K562 (cell line): Measurements from ENCODE around the gene BMPR2. TPM values are rescaled to one million over a fixed set of nuclear protein-coding genes. Genes with fewer than 3 reads are reported as not detected.

Experiments used
- ATAC-seq: fragments of 200-7000 bp; cut with Tn5 transposase; 3 replicates; pipeline ENCODE4 v1.9.1; 2020; ENCODE audit warnings: moderate library complexity
- BruUV-seq: library from RNA; stranded (reverse); fragments of 400-500 nt; replicated peaks from 2 replicates; lab custom pipeline; 2021; lab: Mats Ljungman, UMichigan
- CTCF ChIA-PET: fragments of 300-600 bp; formaldehyde crosslinking; extraction: SDS; loops from one replicate; lab custom pipeline; 2021; ENCODE audit warnings: low intra/inter-chr PET ratio; lab: Yijun Ruan, JAX
- POLR2A ChIA-PET: fragments of 300-600, 350-650 bp; sonication (Branson Sonifier 250); formaldehyde crosslinking; extraction: SDS; loops from one replicate; lab custom pipeline; 2021; ENCODE audit warnings: antibody characterized with exemption, inconsistent platforms; lab: Yijun Ruan, JAX
- DNase-seq, 4 experiments: peaks; one replicate each; pipeline versions ENCODE4 v3.0.0 to v3.0.0-alpha.2; 2011 to 2018; ENCODE audit warnings: low spot score in 3 of 4, mixed read lengths in 3 of 4; ENCODE audit errors: extremely low read depth in 1 of 4
- FAIRE-seq: peaks from 2 replicates; lab custom pipeline; 2011; peaks lifted over from hg19 to GRCh38; lab: Jason Lieb, UNC
- H2AFZ ChIP-seq: 2 replicates; pipeline ENCODE4 v1.6.0; 2011; ENCODE audit warnings: low read depth, low read length, control low read depth, inconsistent platforms
- H3K27ac ChIP-seq: fragments of 200-600 bp; 3 replicates; pipeline ENCODE4 v1.8.0; 2011; ENCODE audit warnings: low read depth, mild to moderate bottlenecking, control low read depth, inconsistent platforms, low read length, moderate library complexity, mixed read lengths; ENCODE audit errors: extremely low read depth
- H3K27me3 ChIP-seq, 2 experiments: fragments of 300-600 bp in 1 of 2; 2 replicates in 1 of 2; 3 replicates in 1 of 2; pipeline versions ENCODE4 v1.6.0 to v1.8.0; 2011; ENCODE audit warnings: inconsistent platforms in 2 of 2, low read length in 2 of 2, mild to moderate bottlenecking in 1 of 2, mixed read lengths in 1 of 2, moderate library complexity in 1 of 2; ENCODE audit not compliant: control insufficient read depth in 2 of 2, insufficient read depth in 2 of 2
- H3K36me3 ChIP-seq: fragments of 300-600 bp; 3 replicates; pipeline ENCODE4 v1.8.0; 2011; ENCODE audit warnings: mild to moderate bottlenecking, low read length, inconsistent platforms; ENCODE audit not compliant: control insufficient read depth, insufficient read depth
- H3K4me1 ChIP-seq, 2 experiments: fragments of 200-600 bp in 1 of 2; replicated peaks in 1 of 2; 2 replicates in 1 of 2; 3 replicates in 1 of 2; pipeline versions ENCODE4 v1.5.1 to v1.8.0; 2011; ENCODE audit warnings: inconsistent platforms in 2 of 2, low read length in 2 of 2, mild to moderate bottlenecking in 1 of 2, mixed read lengths in 1 of 2, moderate library complexity in 1 of 2; ENCODE audit not compliant: control insufficient read depth in 2 of 2, insufficient read depth in 2 of 2
- H3K4me2 ChIP-seq: 2 replicates; pipeline ENCODE4 v1.6.1; 2011; ENCODE audit warnings: low read length, control low read depth, inconsistent platforms, mixed read lengths; ENCODE audit not compliant: insufficient read depth
- H3K4me3 ChIP-seq: fragments of 200-600 bp; sonication (generic), shearing (Covaris generic); 2 replicates; pipeline ENCODE4 v1.5.1; 2016; ENCODE audit warnings: control low read depth, inconsistent platforms
- H3K79me2 ChIP-seq: fragments of 200-600 bp; 3 replicates; pipeline ENCODE4 v1.8.0; 2011; ENCODE audit warnings: low read length, inconsistent platforms; ENCODE audit not compliant: control insufficient read depth, insufficient read depth
- H3K9ac ChIP-seq, 2 experiments: 2 replicates each; pipeline versions ENCODE4 v1.6.0 to v1.6.1; 2011; ENCODE audit warnings: low read depth in 2 of 2, low read length in 2 of 2, control low read depth in 1 of 2, inconsistent platforms in 1 of 2, mild to moderate bottlenecking in 1 of 2, mixed read lengths in 1 of 2; ENCODE audit not compliant: insufficient read depth in 1 of 2
- H3K9me1 ChIP-seq: one replicate; pipeline ENCODE4 v1.6.0; 2011; ENCODE audit warnings: inconsistent platforms, mild to moderate bottlenecking, low read length, moderate library complexity; ENCODE audit not compliant: control insufficient read depth, insufficient read depth
- H3K9me3 ChIP-seq: replicated peaks from 2 replicates; pipeline ENCODE4 v1.5.1; 2011; ENCODE audit warnings: low read depth, low read length, inconsistent platforms; ENCODE audit not compliant: control insufficient read depth, insufficient read depth
- H4K20me1 ChIP-seq: replicated peaks from 2 replicates; pipeline ENCODE4 v1.6.1; 2011; ENCODE audit warnings: low read length, inconsistent platforms, mixed read lengths; ENCODE audit not compliant: control insufficient read depth, insufficient read depth
- AFF1 ChIP-seq, 2 experiments: fragments of 450-650 bp; IDR thresholded peaks; 2 replicates each; pipeline ENCODE4 v1.6.1; 2018; ENCODE audit warnings: mild to moderate bottlenecking in 2 of 2, low read depth in 1 of 2; ENCODE audit not compliant: partially characterized antibody in 2 of 2
- CBX2 ChIP-seq: fragments of 200-600 bp; sonication (generic); IDR thresholded peaks from one replicate; pipeline ENCODE4 v1.6.1; 2012; ENCODE audit warnings: mild to moderate bottlenecking, low read length, inconsistent platforms; ENCODE audit not compliant: insufficient read depth, poor library complexity, severe bottlenecking
- CHD7 ChIP-seq: fragments of 200-600 bp; sonication (generic); IDR thresholded peaks from one replicate; pipeline ENCODE4 v1.6.1; 2012; ENCODE audit warnings: mild to moderate bottlenecking, low read depth, low read length, inconsistent platforms
- SETDB1 ChIP-seq: IDR thresholded peaks from one replicate; pipeline ENCODE4 v1.6.1; 2012; ENCODE audit warnings: low read length, control low read depth, inconsistent platforms
- TBL1XR1 ChIP-seq, 2 experiments: IDR thresholded peaks; 2 replicates each; pipeline ENCODE4 v1.6.1; 2012; ENCODE audit warnings: improper control_type of control experiment in 2 of 2, low read length in 2 of 2, mild to moderate bottlenecking in 1 of 2
- WGBS: fragments of 100-300 bp; shearing (Covaris generic); methylation state at CpG from one replicate; pipeline ENCODE4 v1.1.6; 2016; ENCODE audit warnings: low coverage, mixed read lengths; ENCODE audit not compliant: insufficient coverage; ENCODE audit errors: missing lambda C conversion rate; 5-methylcytosine and 5-hydroxymethylcytosine counted together
- in situ Hi-C: fragments of 300-500 bp; cut with MboI; formaldehyde crosslinking; loops from 4 replicates; pipeline ENCODE4 v1.15.0; 2018; ENCODE audit warnings: inconsistent platforms, mixed read lengths
- intact Hi-C: fragments of 100-400 bp; cut with micrococcal nuclease; formaldehyde crosslinking; loops from 2 replicates; pipeline ENCODE4 v1.14.2; 2022
- polyA plus RNA-seq, 8 experiments: library from polyadenylated mRNA; depleted of rRNA in 4 of 8; stranded (reverse) in 5 of 8; unstranded in 3 of 8; fragments of >200 nt; fragmentation: Nextera tagmentation in 2 of 8; fragmentation: Illumina TruSeq in 1 of 8; extraction: Ambion mirVana in 2 of 8; extraction: Trizol in 1 of 8; gene quantifications; 2 replicates each; pipeline versions ENCODE4 v1.2.1 to v1.2.3, GENCODE V29; 2011 to 2014; ENCODE audit warnings: inconsistent platforms in 1 of 8, missing spikeins in 1 of 8
- total RNA-seq, 7 experiments: library from RNA; depleted of rRNA in 6 of 7; stranded (reverse); fragments of >200 nt in 6 of 7; fragmentation: Illumina TruSeq in 2 of 7; extraction: Trizol in 2 of 7; gene quantifications; 2 replicates each; pipeline versions ENCODE4 v1.2.1 to v1.2.3, GENCODE V29; 2011 to 2021; ENCODE audit warnings: low replicate concordance in 1 of 7

The BMPR2 gene
- total and polyA plus RNA-seq, 9 of the 15 experiments (the other 6 are each of a cell fraction or from before 2014, with no cell fraction given) = 0.73 to 5.0 (median 3.3) TPM

DNA sequence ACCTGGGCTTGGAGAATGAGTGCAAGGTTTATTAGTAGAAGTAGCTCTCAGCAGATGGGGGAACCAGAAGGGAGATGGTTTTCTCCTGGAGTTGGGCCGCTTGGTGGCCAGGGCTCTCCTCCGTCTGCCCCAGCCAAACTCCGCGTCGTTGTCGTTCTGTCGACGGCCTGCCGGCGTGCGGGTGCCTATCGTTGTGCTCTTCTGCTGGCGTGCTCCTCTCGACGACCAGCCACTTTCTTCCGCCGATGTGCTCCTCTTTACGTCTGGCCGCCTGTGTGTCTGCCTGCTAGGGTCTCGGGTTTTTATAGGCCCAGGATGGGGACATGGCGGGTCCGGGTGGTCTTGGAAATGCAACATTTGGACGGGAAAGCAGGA lies 119.1 kb downstream of the BMPR2 start:
- no peak for ATAC-seq
- no peaks in the 10 kb centered on the region for H3K36me3 ChIP-seq
- no peaks in the 10 kb centered on the region for H3K4me1 ChIP-seq
- DNase-seq = no peak
- no peak overlapping the region for H3K4me2 ChIP-seq
- no peaks in the 10 kb centered on the region for H3K79me2 ChIP-seq
- H3K9me1 ChIP-seq = no peaks in the 10 kb centered on the region
- no peak for FAIRE-seq
- intact Hi-C loops (no loop called here), in situ Hi-C loops (no loop called here)
- no peaks in the 10 kb centered on the region for H3K27me3 ChIP-seq
- H3K4me3 ChIP-seq = no peak overlapping the region
- H3K9me3 ChIP-seq = no peaks in the 10 kb centered on the region
- no peak overlapping the region for H2AFZ ChIP-seq
- H4K20me1 ChIP-seq = no peaks in the 10 kb centered on the region
- no peak overlapping the region for H3K27ac ChIP-seq
- BruUV-seq = no TSS peak
- WGBS = 87% methylated on average over 19 of the region's 23 CpGs
- ChIA-PET CTCF (no interaction called here), POLR2A (no interaction called here)
- H3K9ac ChIP-seq = no peak overlapping the region
- TF ChIP-seq SETDB1 (no peak), CBX2 (no peak), CHD7 (no peak), AFF1 (IDR thresholded peaks at IDR 0.05; ENCODE audit: low read depth in 1 of 2, partially characterized antibody in 2 of 2) (no peak), TBL1XR1 (IDR thresholded peaks at IDR 0.05; ENCODE audit: low read length in 2 of 2) (no peak)
